ENCODE measurements around the gene CHSY1. TPM values are rescaled to one million over a fixed set of nuclear protein-coding genes. Genes with fewer than 3 reads are reported as not detected.
A peak's percentile ranks its signal among the peaks of the same experiment; 100 is the strongest.

The CHSY1 gene
- total and polyA plus RNA-seq, 10 donors = 6.8 to 99.5 (median 52.8) TPM

DNA sequence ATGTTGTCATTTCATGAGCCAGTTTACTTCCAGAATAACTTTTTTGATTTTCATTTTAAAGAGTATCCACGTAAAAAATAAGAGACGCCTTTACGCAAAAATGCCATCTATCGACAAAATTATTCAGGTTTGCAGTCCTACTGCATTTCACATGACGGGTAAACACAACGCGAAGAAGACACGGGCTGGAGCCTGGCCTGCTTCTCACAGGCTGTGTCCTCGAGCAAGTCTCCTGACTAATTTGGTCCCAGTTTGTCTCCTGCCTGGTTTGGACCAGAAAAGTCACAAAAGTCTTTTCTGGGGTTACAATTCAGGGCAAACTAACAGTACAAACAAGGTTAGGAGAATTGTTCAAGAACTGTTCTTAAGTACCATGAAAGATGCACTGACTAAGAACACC, 51.7 kb downstream of the CHSY1 start:
- DNase-seq = no peak
- H3K4me1 ChIP-seq = peaks cover 51 to 97% (median 82%) of the 10 kb centered on the region in 6 donors
- 81 to 90% (median 85%) methylated on average over 9 of the region's 9 CpGs for WGBS, 5 donors
- no peaks in the 10 kb centered on the region for H3K36me3 ChIP-seq
- TF ChIP-seq POLR2A (IDR thresholded peaks at IDR 0.05) (no peak), POLR2AphosphoS5 (IDR thresholded peaks at IDR 0.05) (no peak)
- TF ChIP-seq, protein P1, sequence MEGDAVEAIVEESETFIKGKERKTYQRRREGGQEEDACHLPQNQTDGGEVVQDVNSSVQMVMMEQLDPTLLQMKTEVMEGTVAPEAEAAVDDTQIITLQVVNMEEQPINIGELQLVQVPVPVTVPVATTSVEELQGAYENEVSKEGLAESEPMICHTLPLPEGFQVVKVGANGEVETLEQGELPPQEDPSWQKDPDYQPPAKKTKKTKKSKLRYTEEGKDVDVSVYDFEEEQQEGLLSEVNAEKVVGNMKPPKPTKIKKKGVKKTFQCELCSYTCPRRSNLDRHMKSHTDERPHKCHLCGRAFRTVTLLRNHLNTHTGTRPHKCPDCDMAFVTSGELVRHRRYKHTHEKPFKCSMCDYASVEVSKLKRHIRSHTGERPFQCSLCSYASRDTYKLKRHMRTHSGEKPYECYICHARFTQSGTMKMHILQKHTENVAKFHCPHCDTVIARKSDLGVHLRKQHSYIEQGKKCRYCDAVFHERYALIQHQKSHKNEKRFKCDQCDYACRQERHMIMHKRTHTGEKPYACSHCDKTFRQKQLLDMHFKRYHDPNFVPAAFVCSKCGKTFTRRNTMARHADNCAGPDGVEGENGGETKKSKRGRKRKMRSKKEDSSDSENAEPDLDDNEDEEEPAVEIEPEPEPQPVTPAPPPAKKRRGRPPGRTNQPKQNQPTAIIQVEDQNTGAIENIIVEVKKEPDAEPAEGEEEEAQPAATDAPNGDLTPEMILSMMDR (IDR thresholded peaks at IDR 0.05 in 8 of 11, conservative IDR thresholded peaks at IDR 0.05 in 3 of 11) = no peak
- intact Hi-C loops (cut with DNase I; ENCODE audit: low total_unique reads) = no loop called here
- H3K27ac ChIP-seq = peak overlapping the region in 7 of 8 donors; percentile 15 to 76 (median 65)
- peak overlapping the region in 1 of 8 donors; percentile 15 for H3K4me3 ChIP-seq
- no peaks in the 10 kb centered on the region for H3K9me3 ChIP-seq
- no peaks in the 10 kb centered on the region for H3K27me3 ChIP-seq (replicated peaks in 1 of 7)

DNA sequence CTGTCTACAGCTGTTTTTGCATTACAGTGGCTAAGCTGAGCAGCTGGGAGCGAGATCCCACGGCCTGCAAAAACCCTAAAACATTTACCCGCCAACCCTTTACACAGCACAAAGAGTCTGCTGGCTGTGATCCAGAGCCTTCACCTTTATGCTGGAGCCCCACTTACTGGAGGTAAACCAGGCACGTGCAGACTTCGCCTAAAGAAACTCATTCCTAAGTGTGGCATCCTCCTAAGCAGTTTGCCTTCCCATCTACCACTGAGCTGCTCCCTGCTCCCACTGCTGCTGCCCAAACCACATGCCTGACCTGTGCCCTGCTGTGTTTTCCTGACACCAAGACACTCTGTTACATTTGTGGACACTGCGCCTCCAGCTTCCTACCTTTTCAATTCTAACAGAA, 53.0 kb downstream of the CHSY1 start:
- TF ChIP-seq POLR2AphosphoS5 (IDR thresholded peaks at IDR 0.05) = no peak
- TF ChIP-seq, protein P1 (IDR thresholded peaks at IDR 0.05 in 8 of 11, conservative IDR thresholded peaks at IDR 0.05 in 3 of 11) = no peak
- TF ChIP-seq POLR2A (IDR thresholded peaks at IDR 0.05) = no peak

DNA sequence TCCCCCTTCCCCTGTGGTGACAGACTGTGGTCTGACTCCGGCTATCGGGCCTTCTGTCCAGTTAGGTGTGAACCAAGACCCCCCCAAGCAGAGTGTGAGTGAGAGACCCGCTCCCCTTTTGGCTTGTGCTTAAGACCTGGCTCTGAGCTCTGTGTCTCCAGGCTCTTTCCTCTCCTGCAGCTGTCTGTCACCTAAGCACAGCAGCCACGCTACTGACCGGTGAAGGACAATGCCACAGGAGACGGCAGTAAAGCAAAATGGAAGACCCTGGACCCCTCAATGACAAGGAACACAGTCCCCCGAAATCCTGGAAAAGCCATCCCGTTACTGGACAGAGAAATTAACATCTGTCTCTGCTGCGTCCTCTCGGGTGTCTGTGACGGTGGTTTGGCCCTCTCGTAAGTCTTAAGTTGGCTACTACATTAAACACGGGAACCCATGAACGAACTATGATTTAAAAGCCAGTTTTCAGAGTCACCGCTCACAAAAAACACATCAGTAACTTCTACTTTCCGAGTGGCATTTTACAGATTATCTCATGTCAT, 53.7 kb downstream of the CHSY1 start:
- Histone ChIP-seq H3K36me3 (peaks cover 0 to 4% (median 0%) of the 10 kb centered on the region in 6 donors), H3K4me1 (peaks cover 41 to 97% (median 81%) of the 10 kb centered on the region in 6 donors), H3K9me3 (no peaks in the 10 kb centered on the region), H3K27ac (peak overlapping the region in 5 of 8 donors; percentile 29 to 76 (median 65)), H3K4me3 (no peak overlapping the region), H3K27me3 (replicated peaks in 1 of 7) (no peaks in the 10 kb centered on the region)
- intact Hi-C loops (cut with DNase I; ENCODE audit: low total_unique reads) = no loop called here
- 86 to 96% (median 94%) methylated on average over 16 of the region's 16 CpGs for WGBS, 5 donors
- TF ChIP-seq POLR2AphosphoS5 (IDR thresholded peaks at IDR 0.05) = no peak
- no peak for TF ChIP-seq POLR2A (IDR thresholded peaks at IDR 0.05)
- TF ChIP-seq, protein P1 (IDR thresholded peaks at IDR 0.05 in 8 of 11, conservative IDR thresholded peaks at IDR 0.05 in 3 of 11) = no peak
- DNase-seq = no peak

More for the DNA sequence above, 53.0 kb downstream of the CHSY1 start:
- no peak overlapping the region for H3K4me3 ChIP-seq
- intact Hi-C loops (cut with DNase I; ENCODE audit: low total_unique reads) = no loop called here
- H3K27me3 ChIP-seq (replicated peaks in 1 of 7) = no peaks in the 10 kb centered on the region
- no peaks in the 10 kb centered on the region for H3K9me3 ChIP-seq
- 77 to 92% (median 84%) methylated on average over 6 of the region's 6 CpGs for WGBS, 5 donors
- peaks cover 46 to 97% (median 81%) of the 10 kb centered on the region in 6 donors for H3K4me1 ChIP-seq
- no peaks in the 10 kb centered on the region for H3K36me3 ChIP-seq
- H3K27ac ChIP-seq = peak overlapping the region in 7 of 8 donors; percentile 29 to 76 (median 65)
- no peak for DNase-seq

DNA sequence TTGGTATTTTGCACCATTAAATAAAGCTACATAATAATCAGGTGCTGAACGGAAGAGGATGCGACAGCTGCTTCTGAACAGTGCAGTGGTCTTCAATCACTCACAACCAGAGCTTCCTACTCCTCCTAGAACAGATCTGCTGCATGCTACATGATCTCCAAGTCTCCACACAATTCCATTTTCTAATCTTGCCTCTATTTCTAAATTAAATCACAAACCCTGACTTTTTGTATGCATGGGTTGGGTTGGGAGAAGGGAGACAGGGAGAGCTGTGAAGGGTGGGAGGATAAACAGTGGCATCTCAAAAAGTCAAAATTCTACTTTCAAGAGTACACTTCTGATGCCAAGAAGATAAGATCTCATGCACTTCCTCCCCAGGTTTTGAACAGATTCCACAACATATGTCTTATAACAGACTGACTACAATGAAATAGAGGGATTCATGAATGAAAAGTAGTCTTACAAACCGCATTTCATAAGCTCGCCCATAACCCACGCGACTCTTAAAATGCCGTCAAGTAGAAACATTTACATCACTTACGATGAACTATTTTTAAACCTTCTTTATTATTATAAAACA, 57.2 kb downstream of the CHSY1 start:
- no peak for TF ChIP-seq POLR2AphosphoS5 (IDR thresholded peaks at IDR 0.05)
- TF ChIP-seq POLR2A (IDR thresholded peaks at IDR 0.05) = no peak
- TF ChIP-seq, protein P1 (IDR thresholded peaks at IDR 0.05 in 8 of 11, conservative IDR thresholded peaks at IDR 0.05 in 3 of 11) = no peak
- Histone ChIP-seq H3K36me3 (peaks cover 0 to 5% (median 0%) of the 10 kb centered on the region in 6 donors), H3K4me1 (peaks cover 15 to 98% (median 76%) of the 10 kb centered on the region in 6 donors), H3K27me3 (replicated peaks in 1 of 7) (no peaks in the 10 kb centered on the region), H3K4me3 (no peak overlapping the region), H3K27ac (peak overlapping the region in 6 of 8 donors; percentile 17 to 77 (median 60)), H3K9me3 (no peaks in the 10 kb centered on the region)
- intact Hi-C loops (cut with DNase I; ENCODE audit: low total_unique reads) = no loop called here
- 44 to 63% (median 51%) methylated on average over 8 of the region's 8 CpGs for WGBS, 5 donors
- no peak for DNase-seq
